COLO668 (cell line): Measurements from ENCODE around the gene PIGM.
A peak's percentile ranks its signal among the peaks of the same experiment; 100 is the strongest.
"Not testable (repeated sequence)": the region's sequence is repeated elsewhere in the genome, so short reads cannot be mapped to it uniquely, and the experiment has no call there.

Source experiments
- DNase-seq: peaks from one replicate; lab custom pipeline; 2025; ENCODE audit not compliant: unreplicated experiment; lab: John Stamatoyannopoulos, UW

PIGM gene

DNA sequence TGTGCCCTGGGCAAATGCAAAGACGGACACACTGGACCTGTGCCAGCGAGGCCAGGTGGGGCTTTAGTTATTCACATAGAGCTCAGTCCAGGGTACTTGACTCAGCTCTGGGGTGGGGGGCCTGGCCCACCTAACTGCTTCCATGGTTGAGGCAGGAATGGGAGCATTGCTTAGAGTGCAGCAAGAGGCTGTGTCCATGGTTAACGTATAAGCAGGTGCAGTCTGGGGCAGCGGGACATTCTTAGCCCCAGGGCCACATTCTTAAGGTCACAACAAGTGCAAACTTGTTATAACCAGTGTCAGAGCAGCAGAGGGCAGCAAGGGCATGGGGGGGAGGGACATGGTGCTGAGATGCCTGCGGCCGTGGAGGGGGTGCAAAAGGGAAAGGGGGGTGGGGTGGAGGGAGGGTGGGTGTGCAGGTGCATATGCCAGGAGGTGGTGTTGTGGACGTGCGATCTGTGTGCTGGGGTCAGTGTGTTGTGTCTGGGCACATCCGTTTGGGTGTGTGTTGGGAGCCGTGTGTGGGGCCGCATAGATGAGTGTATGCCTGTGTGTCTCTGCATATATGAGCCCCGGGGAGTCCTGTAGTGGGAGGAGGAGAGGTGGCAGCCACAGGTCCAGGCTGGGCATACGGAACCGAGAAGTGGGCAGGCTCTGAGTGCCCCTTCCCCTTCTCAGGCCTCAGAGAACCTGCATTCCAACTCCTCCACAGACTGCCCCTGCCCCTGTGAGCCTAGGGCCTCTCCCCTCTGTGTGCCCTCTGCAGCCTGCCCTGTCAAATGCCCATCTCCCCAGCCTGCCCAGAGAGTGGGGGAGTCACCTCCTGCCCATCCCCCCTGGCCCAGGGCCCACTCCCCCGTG is 29.8 kb upstream of the PIGM start:
- no peak for DNase-seq

DNA sequence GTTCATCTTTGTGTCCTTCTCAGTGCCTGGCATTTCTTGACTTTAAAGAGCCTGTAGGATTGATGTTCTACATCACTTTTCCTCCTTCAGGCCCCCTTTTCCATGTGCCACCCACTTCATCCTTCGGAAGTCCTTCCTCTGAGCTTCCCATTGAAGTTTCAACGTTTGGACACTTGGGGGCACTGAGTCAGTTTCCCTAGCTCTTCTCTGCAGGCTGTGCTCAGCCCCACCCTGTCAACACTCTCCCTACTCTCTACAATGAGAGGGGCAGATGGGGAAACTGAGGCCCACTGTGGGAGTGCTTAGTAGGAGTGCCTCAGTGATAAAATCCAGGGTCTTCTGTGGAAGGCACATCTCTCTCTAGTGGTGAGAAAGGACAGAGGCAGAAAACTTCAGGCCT is 26.3 kb upstream of the PIGM start:
- no peak for DNase-seq

DNA sequence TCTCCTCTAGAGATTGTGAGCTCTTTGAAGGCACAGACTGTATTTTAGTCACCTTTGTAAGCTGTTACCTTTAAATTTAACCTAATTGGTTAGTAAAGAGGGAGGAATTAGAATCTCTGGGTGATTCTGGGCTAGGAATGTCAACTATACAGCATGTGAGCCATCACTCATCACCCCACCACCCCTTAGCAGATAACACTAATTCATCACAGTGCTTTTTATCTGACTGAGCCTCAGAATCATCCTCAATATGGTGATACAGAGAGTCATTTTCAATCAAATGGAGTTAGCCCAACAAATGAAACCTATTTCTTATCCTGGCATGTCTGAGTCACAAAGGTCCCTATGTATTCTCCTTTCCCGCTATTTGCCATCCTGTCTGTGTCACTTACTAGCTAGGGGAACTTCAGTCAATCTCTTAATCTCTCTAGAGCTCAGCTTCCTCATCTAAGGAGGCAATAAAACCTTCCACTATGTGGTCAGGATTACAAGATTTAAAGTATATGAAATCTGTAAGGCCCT is 24.9 kb upstream of the PIGM start:
- no peak for DNase-seq

DNA sequence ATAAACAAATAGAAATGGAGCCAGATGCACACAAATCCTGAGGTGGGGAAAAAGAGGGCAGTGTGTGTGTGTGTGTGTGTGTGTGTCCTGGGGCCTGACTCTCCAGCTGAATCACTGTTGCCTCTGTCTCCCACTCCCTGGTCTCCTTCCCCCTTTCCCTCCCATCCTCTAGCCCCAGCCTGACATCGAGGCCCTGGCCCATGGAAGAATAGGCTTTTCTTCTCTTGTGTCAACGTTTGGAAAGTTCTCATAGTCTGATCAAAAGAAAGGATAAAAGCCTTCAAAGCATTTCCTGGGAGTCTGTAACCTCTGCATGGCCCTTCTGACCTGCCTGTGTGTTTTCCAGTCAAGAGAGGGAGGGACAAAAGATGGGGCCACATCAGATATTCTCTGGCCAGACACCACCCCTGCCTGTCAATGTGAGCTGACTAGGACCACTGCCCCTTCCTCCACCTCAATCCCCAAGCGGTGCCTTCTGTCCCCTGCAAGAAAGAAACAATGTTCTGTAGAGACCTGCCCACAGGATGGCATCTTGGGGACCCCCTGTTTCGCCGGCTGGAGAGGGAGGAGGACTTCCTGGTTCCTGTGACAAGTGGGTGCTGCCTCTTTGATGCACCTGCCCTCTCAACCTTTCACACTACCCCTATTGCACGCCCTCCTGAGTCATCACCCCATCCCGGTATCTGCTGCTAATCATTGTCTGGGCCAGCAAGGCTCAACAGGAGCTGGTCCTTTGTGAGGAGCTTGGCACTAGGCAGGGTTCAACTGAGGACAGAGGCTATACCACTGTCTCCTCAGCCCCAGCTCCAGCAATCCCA is 22.0 kb upstream of the PIGM start:
- no peak for DNase-seq

DNA sequence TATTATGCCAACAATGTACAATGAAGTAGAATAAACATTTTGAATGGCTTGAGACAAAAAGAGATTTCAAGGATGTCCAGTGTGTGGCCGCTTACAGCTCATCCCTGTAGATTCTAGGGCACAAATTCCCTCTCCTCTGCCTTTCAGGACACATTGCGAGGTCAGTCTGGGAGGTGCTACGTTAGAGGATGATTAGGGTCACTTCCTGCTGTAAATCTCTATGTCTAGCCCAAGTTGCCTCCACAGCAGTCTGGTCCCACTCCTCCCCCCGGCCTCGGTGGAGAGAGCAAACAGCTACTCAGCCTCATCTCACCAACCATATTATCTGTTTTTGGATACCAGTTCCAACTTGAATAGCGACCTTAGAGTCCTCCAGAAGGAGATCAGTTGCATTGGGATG is 21.1 kb upstream of the PIGM start:
- DNase-seq, result no peak

DNA sequence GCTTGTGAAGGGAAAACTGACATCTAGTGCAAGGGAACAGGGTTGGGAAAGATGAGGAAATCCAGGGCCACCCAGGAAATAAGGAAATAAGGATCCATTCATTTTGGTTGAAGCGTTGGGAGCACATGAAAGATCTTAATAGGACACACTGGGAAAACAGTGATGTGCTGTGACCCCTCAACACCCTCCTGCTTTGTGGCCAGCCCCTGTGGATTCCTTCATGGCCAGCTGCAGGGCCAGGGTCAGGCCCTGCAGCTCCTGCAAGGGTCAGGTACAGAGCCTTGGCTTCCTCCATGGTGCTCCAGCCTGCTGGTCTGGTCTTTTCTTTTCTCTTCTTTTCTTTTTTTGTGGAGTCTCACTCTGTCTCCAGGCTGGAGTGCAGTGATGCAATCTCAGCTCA is 18.8 kb upstream of the PIGM start:
- DNase-seq, result no peak

DNA sequence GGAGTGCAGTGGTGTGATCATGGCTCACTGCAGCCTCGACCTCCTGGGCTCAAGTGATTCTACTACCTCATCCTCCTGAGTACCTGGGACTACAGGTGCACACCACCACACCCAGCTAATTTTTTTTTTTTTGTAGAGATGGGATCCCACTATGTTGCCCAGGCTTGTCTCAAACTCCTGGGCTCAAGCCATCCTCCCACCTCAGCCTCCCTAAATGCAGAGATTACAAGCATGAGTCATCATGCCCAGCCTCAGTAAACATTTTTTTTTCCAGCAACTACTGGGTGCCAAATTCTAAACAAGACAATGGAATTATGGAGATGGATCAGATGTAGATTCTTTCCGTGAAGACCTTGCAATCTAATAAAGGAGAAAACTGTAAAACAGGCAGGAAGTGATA is 18.4 kb upstream of the PIGM start:
- DNase-seq, result not testable (repeated sequence)

DNA sequence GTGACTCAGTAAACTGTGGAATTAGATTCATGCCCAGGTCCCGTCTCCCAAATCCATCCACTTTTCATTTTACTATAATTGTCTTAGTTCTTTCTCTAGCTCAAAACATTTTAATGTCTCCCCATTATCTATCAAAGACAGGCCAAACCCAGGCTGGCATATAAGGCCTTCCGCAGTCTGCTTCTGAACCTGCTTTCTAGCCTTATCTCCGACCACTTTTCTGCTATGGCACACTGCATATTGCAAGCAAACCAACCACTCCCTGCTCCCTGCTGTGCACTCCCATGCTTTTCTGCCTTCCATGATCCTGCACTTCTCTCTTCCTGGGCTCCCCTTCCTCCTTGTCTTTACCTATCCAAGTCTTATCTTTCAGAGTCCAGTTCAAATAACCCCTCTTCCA is 17.3 kb upstream of the PIGM start:
- no peak for DNase-seq

DNA sequence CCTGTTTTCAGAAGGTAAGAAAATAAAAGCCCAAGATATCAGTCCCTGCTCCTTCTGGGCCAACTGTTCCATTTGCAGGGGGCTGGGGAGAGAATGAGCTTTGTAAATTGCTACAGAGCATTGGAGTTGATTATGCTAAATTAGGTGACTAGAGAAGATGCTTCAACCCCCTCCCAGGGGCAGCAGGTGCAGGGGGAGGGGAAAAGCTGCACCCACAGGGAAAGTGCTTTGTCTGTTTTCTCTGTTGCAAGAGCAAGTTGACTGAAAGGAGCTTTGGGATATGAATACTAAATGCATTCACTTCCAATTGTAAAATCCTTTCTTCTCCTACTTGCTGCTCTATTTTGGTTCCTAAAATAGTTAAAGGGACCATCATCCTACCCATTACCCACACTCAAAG is 16.5 kb upstream of the PIGM start:
- no peak for DNase-seq

DNA sequence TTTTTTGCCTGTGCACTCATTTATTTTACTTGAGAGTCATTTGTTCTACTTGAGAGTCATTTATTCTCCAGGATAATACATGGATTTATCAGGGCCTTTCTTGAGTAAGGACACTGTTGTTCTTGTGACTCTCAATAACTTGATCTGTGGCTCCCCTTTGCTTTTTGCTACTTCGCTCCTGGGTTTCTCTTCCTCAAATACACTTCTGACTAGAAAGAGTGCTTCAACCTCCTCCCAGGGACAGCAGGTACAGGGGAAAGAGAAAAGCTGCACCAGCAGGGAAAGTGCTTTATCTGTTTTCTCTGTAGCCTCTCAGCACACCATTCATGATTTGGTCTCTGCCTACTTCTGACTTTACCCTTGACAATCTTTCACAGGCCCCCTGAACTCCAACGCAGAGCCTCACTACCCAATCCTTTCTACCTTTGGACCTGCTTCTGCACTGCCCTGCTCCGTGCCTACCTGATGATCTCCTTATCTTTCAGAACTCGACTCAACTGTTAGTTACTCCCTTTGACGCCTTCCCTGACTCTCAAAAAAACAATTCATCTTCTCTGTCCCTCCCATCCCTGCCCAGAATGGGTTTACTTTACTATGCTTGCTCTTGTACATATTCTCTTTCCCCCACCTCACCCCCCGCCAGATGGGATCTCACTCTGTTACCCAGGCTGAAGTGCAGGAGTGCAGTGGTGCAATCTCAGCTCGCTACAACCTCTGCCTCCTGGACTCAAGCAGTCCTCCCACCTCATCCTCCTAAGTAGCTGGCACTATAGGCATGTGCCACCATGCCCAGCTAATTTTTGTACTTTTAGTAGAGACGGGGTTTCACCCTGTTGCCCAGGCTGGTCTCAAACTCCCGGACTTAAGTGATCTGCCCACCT is 15.6 kb upstream of the PIGM start:
- no peak for DNase-seq

DNA sequence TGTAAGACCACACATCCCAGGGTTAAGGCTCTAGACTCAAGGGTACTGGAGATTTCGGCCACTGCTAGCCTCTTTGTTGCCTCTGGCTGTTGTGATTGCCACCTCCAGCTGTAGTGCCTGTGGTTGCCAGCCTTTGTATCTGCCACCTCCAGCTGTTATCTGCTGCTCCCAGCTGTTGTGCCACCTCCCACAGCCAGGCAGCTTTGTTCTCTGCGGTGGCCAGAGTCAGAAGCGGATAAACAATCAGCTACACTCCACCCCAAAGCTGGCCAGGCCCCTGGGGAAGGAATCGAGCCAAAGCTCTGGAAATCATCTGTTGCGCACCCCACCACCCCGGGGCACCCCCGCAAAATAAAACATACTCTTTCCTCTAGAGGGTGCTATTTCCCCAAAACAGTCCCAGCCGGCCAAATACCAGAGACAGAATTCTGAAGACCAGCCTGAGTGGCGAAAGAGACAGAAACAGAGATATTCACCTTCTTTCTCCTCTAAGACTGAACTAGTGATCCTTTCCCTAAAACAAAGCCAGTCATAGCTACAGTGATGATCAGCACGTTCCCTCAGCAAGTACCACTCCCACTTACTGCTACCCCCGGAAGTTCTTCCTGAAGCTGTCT is 14.8 kb upstream of the PIGM start:
- DNase-seq, result peak; percentile 20

DNA sequence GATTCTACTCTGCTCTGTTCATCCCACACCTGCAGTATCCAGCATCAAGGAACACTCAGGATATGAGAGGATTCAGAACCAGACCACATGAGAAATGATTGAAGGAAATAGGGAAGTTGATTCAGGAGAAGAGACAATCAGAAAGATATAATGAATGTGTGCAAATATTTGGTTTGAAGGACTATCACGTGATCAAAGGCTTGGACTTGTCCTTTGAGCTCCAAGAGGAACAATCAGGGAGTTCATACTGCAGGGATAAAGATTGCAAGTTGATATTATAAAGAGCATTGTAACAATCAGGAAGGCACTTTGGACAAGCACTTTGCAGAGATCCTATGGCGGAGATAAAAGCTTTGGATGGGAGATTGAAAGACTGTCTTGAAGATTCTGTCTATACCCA is 13.9 kb upstream of the PIGM start:
- DNase-seq, result no peak

DNA sequence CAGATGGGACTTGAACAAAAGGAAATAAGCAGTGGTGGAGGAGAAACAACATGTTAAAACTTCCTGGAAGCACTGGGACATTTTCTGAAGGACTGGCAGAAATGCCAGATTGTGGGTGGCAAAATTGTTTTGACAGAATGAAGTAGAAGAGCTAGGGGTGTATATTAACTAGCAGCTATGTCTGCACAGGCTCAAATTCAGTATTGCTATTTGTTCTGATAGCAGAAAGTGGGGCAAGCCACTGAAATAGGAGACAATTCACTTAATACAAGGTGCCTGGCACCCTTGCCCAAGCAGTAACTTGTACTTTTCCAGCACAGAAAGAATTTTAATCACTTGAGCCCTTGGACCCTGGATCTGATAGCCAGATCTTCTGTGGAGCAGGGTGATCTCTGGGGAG is 11.8 kb upstream of the PIGM start:
- no peak for DNase-seq

DNA sequence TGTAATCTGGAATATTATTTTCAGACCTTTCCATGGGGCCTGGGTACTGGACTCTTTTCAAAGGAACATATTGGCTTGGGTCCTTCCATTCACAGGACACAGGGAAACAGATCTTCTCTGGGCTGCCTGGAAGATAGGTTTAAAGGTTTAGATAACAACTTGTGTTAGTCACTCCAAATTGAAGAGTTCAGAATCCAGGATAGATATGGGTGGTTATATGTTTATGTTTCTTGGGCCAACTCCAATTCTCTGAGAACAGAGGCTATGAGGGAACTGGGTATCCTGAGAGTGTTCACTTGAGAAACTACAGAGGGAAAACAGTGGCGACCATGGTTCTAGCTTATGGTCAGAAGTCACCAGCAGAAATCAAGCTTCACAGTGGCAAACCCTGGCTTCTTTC is 8.7 kb upstream of the PIGM start:
- DNase-seq, result no peak

DNA sequence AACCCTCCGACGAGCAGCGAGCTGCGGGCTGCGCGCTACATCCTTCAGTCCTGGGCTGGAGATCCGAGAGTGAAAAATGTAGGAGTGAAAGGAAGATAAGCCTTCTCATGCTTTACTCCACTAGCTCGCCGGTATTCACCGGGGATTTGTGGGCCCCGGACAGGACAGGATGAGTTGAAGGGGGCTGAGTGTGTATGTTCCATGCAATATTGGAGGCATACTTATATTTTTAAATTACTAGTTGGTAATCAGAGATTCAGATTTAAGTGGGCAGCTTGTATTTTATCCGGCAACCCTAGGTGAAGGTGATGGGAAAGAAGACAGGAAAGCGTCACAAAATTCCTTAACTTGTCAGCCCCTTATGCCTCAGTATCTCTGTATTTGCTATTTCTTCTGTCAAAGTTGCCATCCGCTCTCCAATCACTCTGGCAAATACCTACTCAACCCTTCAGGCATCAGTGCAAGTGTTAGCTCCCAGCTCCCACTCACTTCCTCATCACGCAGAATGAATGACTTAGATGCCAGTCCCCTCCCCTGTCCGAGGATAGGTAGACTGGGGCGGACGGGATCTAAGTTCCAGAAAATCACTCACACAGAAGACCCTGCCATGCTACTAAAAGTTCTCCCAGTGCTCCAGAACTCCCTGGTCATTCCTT is 503 bp upstream of the PIGM start:
- peak; percentile 20 for DNase-seq

DNA sequence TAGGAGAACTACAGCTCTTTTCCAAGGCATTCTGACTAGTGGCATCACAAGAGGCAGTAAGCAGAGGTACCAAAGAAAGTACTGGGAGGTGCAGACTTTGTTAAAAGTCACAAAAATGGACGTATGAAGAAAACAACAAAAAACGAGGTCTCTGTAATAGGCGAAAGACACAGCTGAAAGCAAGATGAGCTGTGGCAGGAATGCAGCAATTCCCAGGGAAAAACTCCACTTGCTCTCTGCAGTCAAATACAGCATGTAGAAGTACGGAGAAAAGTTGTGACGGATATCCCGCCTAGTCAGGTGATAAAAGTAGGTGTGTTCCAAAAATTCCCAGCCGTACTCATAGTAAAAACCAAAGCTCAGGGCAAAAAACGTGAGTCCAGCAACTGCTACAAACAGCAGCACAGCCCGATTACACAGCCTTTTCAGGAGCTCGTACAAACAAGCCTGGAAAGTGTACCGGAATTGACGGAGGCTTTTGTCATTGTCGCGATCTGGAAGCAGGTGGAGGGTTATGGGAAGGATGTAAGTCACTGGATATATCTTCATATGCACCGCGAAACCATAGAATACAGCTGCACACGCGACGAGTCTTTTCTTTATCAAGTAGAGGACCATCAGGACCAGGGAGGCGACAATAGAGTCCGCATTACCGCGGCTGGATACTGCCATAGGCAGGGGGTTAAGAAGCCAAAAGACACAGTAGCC is 979 bp downstream of the PIGM start:
- DNase-seq, result peak; percentile 37

DNA sequence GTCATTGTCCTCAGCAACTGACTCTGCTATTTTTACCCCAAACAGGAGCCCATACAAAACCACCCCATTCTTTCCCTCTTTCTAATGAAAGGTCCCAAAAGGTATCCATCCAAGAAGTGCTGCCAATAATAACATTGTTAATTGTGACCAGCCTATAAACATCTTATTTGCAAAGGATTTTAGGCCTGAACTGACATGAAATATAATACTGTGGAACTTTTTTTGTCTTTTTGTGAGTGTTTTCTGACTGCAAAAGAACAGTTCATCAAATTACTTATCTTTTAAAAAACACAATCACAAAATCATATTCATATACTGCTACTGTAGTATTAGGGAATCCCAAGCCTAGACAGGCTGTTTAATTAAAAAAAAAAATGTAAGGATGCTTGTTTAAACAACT is 3.4 kb downstream of the PIGM start:
- no peak for DNase-seq

DNA sequence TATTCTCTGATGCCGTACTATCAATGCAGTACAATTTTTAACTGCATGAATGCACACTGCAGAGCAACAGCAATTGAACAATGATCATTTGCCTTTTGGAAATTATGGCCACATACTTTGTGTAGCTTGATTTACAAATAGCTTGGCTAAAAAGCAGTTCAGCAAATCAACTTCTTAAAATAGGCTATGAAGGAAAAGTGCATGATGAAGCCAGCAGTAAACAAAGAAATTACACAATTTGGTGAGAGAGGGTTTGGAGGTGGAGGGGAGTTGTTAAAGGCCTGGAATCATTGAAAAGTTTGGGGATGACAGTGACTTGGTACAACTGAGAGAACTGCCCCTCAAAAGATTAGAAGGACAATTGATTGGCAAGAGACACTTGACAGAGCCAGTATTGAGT is 6.5 kb downstream of the PIGM start:
- DNase-seq, result no peak

DNA sequence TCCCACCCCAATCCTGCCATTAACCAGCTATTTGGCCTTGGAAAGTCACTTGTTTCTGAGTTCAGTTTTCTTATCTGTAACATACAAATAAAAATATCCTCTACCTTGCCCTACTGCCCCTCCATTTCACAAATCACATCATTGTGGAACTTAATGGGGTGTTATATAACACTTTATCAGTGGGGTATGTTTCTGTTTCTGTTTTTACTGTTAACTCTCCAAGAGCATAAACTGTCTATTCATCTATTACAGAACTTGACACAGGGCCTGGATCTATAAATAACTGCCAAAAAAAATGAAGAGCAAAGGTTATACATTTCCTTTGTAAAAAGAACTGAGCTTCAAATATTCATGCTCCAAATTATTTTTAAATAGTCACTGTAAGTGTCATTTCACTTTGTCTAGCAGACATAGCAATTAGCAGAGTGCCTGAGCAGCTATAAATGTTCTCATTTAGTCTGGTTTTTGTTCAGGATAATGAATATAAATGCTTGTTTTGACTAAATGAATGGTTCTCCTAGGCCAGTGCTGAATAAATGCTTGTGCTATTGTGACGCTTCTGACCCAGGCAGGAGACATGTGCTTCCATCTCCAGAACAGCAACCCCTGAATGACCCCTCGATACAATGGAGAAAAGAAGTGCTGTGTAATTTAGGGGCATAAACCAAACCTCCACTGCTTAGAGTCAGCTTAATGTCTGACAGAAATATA is 7.4 kb downstream of the PIGM start:
- DNase-seq, result no peak
